SK-N-MC (cell line): ENCODE measurements around the gene THRA.

Experiments
- EZH2 ChIP-seq: fragments of 200-600 bp; sonication (generic); IDR thresholded peaks from one replicate; pipeline ENCODE4 v1.6.1; 2017; ENCODE audit warnings: antibody characterized with exemption
- POLR2AphosphoS5 ChIP-seq: IDR thresholded peaks from 2 replicates; pipeline ENCODE4 v1.6.1; 2012; ENCODE audit warnings: mild to moderate bottlenecking, low read depth, low read length, borderline replicate concordance

DNA sequence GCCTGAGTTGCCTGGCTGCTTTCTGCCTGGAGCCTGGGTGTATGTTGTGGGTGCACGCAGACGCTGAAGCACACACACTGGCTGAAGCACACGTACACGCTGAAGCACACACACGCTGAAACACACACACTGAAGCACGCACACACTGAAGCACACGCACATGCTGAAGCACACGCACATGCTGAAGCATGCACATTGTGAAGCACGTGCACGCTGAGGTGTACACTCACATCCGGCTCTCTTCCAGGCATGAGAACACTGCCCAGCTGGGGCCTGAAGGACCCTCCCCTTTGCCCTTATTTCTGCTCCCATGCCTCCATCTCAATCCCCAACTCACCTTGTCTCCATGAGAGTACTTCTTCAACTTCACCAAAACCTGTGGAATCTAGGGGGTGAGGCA, 31.1 kb upstream of the THRA start:
- TF ChIP-seq POLR2AphosphoS5, result no peak
- TF ChIP-seq EZH2, result no peak
